Lower leg skin (tissue), 3 donors: ENCODE results near the gene NXT2.

Experiments
- POLR2A ChIP-seq, 2 donors: fragments of 450-650 bp; IDR thresholded peaks; one replicate each; pipeline ENCODE4 v1.6.1; 2016 to 2017; ENCODE audit warnings: antibody characterized with exemption in 2 of 2, mild to moderate bottlenecking in 1 of 2, moderate library complexity in 1 of 2
- TF ChIP-seq, protein P1 (sequence below), 3 donors: fragments of 450-650 bp; IDR thresholded peaks; one replicate each; pipeline ENCODE4 v1.5.1; 2016; ENCODE audit warnings: antibody characterized with exemption in 3 of 3, mild to moderate bottlenecking in 3 of 3, moderate library complexity in 2 of 3

DNA sequence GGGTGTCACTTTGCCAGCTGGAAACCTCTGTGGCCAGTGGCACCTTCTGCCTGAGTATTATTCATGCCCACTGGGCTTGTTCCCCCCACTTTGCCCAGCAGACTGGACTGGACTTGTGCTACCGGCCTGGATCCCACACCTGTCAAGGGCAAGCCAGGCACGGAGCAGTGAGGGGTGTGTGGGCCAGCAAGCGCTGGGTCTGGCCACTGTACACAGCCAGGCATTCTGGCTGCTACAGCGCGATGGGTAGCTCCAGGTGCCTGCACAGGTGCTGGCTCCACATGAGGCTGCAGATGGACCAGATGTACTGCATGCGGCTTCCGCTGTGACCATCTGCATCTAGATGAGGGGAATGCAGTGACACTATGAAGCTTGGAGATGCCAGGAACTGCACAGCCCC, 48.8 kb downstream of the NXT2 start:
- TF ChIP-seq, protein P1, sequence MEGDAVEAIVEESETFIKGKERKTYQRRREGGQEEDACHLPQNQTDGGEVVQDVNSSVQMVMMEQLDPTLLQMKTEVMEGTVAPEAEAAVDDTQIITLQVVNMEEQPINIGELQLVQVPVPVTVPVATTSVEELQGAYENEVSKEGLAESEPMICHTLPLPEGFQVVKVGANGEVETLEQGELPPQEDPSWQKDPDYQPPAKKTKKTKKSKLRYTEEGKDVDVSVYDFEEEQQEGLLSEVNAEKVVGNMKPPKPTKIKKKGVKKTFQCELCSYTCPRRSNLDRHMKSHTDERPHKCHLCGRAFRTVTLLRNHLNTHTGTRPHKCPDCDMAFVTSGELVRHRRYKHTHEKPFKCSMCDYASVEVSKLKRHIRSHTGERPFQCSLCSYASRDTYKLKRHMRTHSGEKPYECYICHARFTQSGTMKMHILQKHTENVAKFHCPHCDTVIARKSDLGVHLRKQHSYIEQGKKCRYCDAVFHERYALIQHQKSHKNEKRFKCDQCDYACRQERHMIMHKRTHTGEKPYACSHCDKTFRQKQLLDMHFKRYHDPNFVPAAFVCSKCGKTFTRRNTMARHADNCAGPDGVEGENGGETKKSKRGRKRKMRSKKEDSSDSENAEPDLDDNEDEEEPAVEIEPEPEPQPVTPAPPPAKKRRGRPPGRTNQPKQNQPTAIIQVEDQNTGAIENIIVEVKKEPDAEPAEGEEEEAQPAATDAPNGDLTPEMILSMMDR (IDR thresholded peaks at IDR 0.05), result no peak
- TF ChIP-seq POLR2A (IDR thresholded peaks at IDR 0.05), result no peak
